ENCODE data around the gene UNC5B.

The UNC5B gene

DNA sequence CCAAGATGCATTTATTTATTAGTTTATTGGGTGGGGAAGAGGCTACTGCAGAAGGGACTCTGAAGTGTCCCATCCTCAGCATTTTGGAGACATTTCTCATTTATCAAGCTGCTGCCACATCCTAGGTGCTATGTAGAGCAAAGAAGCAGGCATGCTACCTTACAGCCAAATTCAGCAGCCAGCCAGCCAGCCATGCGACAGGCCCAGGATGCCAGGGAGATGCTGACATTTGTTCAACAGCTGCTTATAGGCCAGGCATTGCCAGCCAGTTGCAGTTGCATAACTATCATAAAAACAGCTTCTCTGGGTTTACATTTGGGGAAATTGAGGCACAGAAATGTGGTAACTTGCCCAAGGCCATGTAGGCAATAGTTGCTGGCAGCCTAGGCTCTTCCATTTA, 109.0 kb downstream of the UNC5B start:
- no peak for DNase-seq (ENCODE audit: low spot score)

DNA sequence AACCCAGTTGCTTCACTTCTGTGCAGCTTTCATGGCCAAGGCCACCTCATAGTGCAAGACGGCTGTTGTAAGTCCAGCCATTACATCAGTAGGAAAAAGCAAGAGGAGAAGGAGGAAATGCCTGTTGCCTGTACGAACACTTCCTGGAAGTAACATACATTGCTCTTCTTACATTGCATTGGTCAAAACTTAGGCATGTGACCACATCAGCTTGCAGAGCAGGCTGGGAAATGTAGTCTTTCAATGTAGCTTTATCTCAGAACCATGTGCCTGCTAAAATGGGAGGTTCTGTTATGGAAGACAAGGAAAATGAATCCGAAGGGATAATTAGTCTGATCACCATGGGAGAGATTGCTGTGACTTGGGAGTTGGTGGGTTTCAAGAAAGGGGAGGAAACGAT, 111.0 kb downstream of the UNC5B start:
- DNase-seq (ENCODE audit: low spot score): peak; percentile 30

DNA sequence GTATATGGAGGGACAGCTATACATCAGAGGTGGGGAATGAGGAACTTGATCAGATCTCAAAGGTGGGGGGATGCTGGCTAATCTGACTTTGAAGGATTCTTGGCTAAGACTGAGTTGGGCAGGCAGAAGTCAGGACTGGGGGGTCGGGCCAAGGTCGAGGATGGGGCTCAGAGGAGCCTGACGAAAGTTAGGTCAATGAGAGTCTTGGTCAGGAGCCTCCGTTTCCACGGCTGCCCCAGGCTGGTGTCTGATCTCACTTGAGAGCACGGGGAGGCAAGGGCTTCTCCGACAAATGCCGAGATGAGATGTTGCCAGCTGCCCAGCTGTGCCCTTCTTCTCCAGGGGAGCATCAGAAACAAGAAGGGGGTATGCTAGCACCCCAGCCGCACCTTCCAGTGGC, 112.4 kb downstream of the UNC5B start:
- DNase-seq (ENCODE audit: low spot score): no peak

DNA sequence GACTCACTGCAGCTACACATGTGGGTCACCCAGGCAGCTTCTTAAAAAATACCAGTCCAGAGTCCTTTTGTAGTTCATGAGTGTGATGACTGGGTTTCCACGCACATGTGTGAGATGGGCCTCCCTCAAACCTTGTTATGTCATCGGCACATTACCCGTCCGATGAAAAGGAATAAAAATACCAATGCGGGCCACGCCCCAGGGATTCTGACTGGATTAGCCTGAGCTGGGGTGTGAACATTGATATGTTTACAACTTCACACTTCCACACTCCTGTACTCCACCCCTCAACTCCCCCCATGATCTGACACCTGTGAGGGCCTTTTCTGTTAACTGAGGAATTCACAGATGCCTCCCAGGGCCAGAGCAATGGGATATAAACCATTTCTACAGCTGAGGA, 112.9 kb downstream of the UNC5B start:
- no peak for DNase-seq (ENCODE audit: low spot score)

DNA sequence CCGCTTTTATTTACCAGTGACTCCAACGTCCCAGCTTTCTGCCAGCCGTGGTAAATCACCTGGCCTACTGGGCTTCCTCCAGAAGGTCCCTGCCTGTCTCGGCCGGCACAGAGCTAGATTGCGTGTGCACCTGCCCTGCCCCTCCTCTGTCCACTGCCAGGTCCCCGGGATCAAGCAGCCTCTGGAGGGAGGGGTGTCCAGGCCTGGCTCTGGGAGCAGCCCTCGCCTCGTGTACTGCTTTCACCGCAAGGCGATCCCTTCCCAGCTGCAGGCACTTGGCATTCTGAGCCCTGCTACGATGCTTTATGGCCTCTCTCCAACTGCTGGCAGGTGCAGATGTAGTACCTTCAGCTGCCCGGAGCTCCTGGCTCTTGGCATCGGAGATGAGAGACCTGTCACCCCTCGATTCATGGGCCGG, 114.1 kb downstream of the UNC5B start:
- no peak for DNase-seq (ENCODE audit: low spot score)

DNA sequence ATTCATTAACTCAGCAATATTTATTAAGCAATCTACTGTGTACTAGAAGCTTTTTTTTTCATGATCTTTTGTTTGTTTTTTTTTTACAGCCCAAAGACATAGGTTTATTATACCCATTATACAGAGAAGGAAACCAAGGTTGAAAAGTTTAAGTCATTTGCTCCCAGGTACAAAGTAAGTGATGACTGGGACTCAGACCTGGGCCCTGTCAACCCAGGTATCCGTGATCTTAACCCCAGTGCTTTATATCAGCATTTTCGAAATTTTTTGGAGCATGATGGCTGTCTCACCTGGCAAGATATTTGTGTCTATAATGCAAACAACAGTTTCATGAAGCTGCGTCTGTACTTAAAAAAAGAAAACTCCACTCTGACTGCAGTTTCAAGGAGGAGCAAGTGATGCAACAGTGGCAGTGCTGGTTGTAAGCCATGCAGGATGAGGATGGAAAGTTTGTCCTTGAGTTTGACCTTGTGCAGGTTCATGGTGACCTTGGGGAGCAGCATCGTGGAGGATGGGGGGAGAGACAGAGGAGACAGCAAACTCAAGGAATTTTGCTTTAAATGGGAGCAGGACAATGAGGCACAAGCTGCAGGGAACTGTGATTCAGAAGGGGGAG, 118.5 kb downstream of the UNC5B start:
- DNase-seq (ENCODE audit: low spot score): no peak

DNA sequence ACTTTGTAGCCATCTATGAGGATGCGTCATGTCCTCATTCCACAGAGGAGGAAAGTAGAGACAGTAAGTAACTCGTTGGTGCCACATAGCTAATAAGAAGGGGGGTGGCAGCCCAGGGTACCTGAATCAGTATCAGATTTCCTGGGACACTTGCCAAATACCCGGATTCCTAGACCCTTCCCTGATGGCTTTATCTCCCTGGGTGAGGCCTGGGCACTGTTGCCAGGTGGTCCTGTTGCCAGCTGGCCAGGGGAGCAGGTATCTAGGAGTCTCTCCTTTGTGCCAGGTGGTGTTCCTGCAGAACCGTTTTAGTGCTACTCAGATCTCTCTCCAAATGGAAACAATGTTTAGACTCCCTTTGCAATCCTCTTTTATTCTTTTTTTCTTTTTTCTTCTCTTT, 119.4 kb downstream of the UNC5B start:
- DNase-seq (ENCODE audit: low spot score): no peak

DNA sequence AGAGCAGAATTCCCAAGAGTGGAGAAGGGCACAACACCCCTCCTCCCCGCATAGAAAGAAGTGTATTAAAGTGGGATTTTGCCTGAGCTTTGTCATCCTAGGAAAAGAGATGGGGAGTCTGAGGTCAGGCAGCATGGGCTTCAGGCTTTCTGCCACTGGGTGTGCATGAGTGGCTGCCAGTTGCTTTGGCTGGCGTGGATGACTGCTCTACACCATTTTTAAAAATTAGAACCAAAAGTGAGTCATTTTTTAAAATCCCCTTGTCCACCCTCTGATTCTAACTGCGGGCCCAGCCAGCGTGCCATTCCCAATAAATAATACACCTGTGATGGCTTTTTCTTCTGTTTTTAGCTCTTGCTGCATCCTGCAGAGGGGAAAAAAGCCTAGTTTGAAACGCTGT, 120.1 kb downstream of the UNC5B start:
- DNase-seq (ENCODE audit: low spot score): no peak

DNA sequence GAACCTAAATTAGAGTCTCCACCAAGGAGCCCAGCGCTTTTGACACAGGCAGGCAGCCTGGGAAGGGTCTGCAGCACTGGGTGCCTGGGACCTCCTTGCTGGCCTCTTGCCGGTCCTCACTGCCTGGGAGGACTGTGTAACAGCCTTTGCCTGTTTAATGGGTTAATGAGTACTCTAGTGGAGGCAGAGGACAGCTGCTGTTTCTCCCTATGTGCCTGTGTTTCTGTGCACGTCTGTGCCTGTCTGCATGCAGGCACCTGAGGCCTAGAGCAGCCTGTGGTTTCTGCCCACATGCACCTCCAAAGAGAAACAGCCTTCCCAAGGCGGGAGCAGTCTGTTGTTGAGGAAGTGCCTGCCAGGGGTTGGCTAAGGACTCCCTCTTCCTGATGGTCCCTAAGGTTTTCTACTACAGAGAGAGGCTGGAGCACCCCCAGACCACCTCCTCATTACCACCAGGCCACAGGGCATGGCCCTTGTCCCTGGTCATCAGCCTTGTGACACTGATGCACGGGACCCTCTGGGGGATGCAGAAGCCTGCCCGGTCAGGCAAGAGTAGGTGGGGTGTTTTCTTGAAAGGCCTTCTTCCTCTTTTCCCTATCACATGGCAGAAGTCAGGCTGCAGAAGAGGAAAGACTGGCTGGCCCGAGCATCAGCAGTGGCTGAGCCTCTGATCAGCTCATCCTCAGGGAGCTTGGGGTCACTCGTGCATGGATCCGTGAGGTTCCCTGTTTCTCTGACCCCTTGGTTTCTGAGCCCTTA, 120.9 kb downstream of the UNC5B start:
- DNase-seq (ENCODE audit: low spot score): no peak

DNA sequence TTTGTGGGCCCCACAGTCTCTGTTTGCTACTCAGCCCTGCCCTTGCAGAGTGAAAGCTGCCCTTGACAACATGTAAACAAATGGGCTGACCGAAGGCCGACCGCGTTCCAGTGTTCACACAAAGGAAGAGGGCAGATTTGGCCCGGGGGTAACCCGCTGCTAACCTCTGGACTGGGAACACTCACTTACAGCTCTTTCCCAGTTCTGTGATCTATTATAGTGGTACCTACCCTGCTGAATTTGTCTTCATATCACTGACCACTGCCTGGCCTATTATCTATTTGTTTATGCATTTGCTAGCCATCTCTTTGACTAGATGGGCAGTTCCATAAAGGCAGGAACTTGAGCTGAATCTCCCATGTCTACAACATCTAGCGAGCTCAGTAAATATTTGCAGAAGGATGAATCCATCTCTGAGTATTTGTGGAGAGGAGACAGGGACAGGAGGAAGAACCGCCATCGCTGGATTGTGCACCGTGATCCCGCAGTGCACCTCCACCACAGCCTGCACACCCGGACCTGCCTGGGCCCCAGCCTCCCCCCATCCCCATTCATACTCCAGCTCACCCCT, 121.9 kb downstream of the UNC5B start:
- DNase-seq (ENCODE audit: low spot score): no peak

DNA sequence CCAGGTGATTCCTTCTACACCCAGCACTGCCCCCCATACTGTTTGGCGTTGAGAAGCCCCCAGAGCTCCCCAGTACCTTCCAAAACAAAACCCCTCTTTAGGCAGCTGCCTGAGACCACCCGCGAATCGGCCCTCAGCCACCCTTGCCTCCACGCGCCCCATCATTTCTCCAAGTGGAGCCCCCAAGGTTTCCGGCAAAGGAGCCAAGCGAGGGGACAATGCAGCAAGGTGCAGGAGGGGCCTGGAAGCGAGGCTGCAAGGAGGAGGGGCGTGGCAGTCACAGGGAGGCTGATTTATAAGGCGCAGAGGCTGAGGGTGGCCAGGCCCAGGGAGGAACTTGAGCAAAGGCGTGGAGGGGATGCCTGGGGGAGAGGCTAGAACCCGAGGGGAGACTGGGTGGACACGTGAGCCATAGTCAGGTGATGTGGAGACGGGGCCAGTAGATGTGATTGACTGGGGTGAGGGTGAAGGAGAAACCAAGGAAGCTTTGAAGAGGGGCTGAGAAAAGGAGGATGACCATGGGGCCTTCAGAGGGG, 122.9 kb downstream of the UNC5B start:
- DNase-seq (ENCODE audit: low spot score): no peak

DNA sequence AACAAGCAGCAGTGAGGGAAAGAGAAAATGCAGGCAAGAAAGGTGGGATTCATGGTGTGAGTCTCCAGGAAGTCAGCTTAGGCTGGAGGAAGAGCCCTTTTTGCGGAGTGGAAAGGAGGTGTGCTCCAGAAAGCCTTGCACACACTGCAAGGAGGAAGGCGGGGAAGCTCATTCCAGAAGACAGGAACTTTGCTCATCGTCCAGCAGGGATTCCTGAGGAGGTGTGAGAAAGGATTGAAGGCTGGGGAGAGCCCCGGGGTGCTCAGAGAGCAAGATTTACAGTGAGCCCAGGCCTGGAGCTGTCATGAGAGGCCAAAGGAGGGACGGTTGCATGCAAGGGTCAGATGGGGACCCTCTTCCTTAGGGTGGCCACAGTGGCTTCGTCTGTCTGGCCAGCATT, 124.3 kb downstream of the UNC5B start:
- no peak for DNase-seq (ENCODE audit: low spot score)

DNA sequence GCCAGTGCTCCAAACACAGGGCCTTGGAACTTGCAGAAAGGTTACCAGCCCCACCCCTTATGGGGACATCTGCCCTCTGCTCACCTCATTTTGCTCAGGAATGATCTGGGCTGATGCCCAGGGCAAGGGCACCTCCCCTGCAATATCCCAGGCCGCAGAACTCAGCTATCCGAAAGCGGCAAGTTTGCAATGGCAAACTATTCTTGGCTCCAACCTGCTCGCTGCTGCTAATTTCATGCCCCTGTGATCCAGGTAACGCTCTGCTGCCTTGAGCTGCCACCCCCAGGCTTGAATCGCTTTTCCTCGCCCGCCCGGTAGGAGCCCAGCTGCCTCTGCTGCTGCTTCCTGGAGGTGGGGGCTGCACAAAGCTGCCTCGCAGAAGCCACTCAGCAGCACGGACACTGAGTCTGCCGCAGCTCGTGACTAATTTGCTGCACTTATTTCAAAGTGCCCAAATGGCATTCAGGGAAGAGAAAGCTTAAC, 124.9 kb downstream of the UNC5B start:
- no peak for DNase-seq (ENCODE audit: low spot score)

DNA sequence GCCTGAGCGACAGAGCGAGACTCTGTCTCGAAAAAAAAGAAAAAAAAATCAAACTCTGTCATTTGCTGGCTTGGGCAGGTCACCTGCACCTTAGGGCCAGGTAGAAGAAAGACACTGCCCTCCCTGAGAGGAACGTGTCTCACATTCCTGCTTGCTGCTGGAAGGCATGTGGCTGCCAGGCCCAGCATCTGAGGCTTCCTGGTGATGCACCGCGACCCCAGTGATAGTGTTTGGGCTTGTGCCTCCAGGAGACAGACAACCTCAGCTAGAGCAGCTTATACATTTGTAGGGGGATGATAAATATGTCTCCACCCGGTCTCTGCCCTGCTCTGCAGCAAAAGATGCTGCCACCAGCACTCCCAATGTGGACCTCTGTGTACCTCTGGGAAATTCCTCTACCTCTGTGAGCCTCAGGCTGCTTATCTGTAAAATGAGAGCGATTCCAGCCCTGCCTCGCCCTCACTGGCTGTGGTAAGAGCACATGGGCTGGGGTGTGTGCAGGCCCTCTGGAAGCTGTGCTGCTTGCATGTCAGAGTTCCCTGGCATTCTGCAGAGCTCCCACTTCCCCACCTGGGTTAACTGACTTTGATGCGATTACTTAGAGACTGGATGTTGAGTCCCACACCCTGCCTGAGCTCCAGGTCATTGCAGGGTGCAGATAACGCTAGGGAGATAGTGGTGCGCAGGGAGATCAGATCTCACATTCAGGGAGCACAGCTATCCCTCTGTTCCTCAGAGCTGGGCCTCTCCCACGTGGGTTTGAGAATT, 126.5 kb downstream of the UNC5B start:
- no peak for DNase-seq (ENCODE audit: low spot score)

DNA sequence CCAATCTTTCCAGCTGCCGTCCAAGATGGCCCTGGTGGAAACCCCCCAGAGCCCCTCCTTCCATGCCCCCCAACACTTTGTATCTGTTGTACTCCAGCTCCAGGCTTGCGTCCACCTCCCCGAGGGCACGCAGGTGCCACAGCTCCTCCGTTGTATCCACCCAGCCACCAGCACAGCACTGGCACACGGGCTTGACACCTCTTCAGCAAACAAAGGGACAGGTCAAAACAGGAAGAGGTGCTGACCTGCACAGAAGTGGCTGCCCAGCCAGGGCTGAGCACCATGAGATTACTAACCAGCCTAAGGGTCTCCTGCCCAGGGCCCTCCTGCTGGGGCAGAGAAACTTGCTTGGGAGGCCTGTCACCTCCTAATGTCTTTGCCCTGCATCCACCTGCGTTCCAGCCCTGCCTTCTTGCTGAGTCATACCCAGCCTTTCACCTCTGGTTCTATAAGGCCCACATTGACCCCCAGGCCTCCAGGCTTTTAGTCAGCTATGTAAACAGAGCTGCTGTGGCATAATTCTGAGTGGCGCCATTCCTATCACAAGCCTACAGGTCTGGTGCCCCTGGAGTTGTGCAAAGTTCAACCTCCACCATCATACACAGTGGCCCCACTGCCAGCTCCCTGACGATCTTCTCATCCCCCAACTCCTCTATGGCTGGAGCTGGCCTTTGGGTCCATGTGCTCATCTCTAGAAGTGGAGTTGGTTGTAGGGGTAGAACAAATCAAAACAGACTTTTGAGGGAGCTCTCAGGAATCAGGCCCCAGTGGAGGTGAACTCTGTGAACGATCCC, 127.6 kb downstream of the UNC5B start:
- DNase-seq (ENCODE audit: low spot score): peak; percentile 73

DNA sequence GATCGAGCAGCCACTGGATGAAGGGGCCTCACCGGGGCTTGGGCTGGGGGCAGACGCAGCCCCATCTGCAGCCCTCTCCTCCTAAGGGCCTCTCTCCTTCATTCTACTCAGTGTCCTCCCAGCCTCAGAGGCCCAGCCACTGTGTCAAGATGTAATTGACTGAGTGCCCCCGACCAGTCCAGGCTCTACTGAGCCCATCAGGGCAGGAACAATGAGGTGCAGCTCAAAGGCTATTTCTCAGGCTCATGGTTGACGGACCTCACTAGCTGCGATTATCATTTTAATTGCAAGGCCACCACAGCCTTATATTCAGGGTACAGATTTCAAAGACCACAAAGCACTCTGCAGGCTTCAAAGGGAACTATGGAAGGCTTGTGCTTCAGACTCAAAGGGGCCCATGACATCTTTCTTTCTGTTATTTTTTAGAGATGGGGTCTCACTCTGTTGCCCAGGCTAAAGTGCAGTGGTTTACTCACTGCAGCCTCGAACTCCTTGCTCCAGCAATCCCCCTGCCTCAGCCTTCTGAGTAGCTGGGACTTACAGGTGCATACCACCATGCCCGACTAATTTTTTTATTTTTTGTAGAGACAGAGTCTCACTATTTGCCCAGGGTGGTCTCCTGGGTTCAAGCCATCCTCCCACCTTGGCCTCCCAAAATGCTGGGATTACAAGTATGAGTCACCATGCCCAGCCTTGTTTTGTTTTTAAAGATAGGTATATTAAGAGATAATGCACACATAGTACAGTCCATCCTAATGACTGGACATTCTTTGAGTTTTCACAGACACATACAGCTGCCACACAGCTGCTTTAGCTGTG, 130.4 kb downstream of the UNC5B start:
- no peak for DNase-seq (ENCODE audit: low spot score)

DNA sequence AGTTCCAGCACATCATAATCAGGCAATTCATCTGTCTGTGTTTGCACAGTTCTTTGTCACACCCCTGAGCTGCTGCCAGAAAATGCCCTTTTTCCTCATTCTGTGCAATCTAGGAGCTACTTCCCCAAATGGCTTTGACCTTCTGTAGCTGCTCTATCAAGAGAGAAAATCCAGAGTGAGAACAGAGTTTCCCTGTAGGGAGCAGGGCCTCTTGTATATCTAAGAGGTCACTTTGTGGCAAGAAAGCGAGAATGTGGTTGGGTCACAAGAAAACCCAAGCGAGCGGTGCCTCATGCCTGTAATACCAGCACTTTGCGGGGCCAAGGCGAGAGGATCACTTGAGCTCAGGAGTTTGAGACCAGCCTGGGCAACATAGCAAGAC, 131.0 kb downstream of the UNC5B start:
- no peak for DNase-seq (ENCODE audit: low spot score)

DNA sequence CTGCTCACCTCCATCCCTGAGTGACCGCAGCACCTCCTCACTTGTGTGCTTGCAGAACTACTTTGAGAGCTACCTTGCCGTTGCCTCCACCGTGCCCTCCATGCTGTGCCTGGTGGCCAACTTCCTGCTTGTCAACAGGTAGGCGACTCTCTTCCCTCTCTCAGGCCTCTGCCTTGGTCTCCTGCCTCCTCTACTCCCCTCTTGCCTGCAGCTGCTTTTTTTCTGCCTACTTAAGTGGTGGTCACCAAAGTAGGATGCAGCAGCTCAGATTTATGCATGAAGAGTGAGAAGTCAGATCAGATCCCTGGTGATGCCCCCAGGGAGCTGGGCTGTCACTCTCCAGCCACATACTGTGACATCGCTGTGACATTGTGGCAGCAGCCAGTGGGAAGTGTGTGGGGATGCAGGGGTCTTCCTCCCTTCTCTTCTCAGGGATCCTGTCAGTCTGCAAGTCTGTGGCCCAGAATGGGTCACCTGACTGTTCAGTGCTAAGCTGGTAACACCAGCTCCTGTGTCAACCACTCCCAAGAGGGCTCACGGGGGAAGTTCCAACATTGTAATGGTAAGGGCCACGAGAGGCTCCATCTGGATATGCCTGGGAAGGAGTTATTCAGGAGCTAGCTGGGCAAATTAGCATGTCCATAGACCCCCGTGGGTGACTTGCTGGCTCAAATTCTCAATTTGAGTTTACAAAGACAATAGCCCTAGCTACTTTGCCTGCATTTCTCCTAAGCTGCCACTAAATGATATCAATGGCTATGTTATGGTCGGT, 132.0 kb downstream of the UNC5B start:
- DNase-seq (ENCODE audit: low spot score): no peak

DNA sequence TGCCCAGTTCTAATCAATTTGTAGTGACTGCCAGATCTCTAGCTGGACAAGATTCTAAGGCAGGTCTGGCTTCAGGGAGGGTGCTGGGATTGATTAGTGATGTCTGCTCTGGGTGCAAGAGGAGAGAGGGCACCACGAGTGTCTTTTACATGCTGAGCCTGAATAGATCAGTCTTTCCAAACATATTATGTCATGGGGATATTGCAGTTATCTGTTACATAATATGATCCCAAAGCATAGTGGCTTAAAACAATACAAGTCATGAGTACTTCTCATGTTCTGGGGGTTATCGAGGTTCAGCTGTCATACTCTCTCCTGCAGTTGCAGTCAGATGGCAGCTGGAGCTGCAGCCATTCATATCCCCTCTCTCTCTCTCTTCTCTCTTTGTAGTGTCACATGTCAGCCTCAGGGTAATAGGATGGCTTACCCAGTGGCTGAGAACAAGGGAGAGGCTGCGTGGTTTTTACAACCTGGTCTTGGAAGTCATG, 132.7 kb downstream of the UNC5B start:
- no peak for DNase-seq (ENCODE audit: low spot score)

DNA sequence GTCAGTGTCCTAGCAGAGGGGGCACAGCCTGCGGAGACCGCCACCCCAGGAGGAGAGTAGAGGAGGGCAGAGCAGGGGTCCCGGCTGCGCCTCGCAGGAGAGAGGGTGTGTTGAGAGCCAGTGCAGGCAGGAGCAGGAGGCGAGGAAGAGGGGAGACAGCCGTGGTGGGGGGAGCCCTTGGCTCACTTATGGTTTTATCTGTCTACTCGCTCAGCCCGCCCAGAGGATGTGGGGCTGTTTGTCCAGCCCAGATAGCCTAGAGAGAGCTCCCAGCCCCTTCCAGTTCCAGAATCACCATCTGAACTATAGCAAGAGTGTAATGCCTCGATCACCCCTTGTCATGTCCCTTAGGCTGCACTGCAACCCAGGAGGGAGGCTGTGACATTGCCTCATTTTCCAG, 133.3 kb downstream of the UNC5B start:
- no peak for DNase-seq (ENCODE audit: low spot score)
